Measurements from ENCODE around the gene GPSM1. TPM values are rescaled to one million over a fixed set of nuclear protein-coding genes. Genes with fewer than 3 reads are reported as not detected.

The GPSM1 gene
- total and polyA plus RNA-seq, 7 experiments from 2014 or later = 0.87 to 11.5 (median 8.4) TPM

GRCh38 chr9:136308702-136309053 is 18.7 kb upstream of the GPSM1 start:
- no peaks in the 10 kb centered on the region for H3K27me3 Mint-ChIP-seq
- CTCF ChIA-PET = no interaction called here
- no peaks in the 10 kb centered on the region for H3K9me3 Mint-ChIP-seq
- Histone ChIP-seq H3K9me3 (ENCODE audit: control insufficient read depth in 2 of 3, low read length in 3 of 3) (no peaks in the 10 kb centered on the region), H3K4me1 (ENCODE audit: control insufficient read depth in 2 of 2, insufficient read depth in 2 of 2, low read length in 2 of 2) (no peaks in the 10 kb centered on the region), H3K36me3 (ENCODE audit: control insufficient read depth in 2 of 3, insufficient read depth in 3 of 3, low read length in 3 of 3) (no peaks in the 10 kb centered on the region), H3K4me3 (ENCODE audit: low read length) (no peak overlapping the region), H3K27me3 (ENCODE audit: control insufficient read depth in 2 of 2, insufficient read depth in 2 of 2, low read length in 2 of 2) (no peaks in the 10 kb centered on the region), H3K27ac (ENCODE audit: low read depth, low read length) (no peak overlapping the region)
- ATAC-seq (no peak), DNase-seq (no peak)
- peaks cover 0 to 5% (median 0%) of the 10 kb centered on the region in 7 donors for H3K4me1 Mint-ChIP-seq
- no peak overlapping the region for H3K27ac Mint-ChIP-seq
- intact Hi-C loops (cut with micrococcal nuclease) = no loop called here
- POLR2A ChIA-PET = no interaction called here
- H3K36me3 Mint-ChIP-seq = no peaks in the 10 kb centered on the region
- H3K4me3 Mint-ChIP-seq = no peak overlapping the region

- Mint-ChIP-seq H3K4me1 (peaks cover 0 to 5% (median 0%) of the 10 kb centered on the region in 7 donors), H3K27ac (no peak overlapping the region), H3K4me3 (no peak overlapping the region), H3K9me3 (no peaks in the 10 kb centered on the region), H3K27me3 (no peaks in the 10 kb centered on the region), H3K36me3 (no peaks in the 10 kb centered on the region)
- Histone ChIP-seq H3K27me3 (ENCODE audit: control insufficient read depth in 2 of 2, insufficient read depth in 2 of 2, low read length in 2 of 2) (no peaks in the 10 kb centered on the region), H3K9me3 (ENCODE audit: control insufficient read depth in 2 of 3, low read length in 3 of 3) (no peaks in the 10 kb centered on the region), H3K4me3 (ENCODE audit: low read length) (no peak overlapping the region), H3K27ac (ENCODE audit: low read depth, low read length) (no peak overlapping the region), H3K36me3 (ENCODE audit: control insufficient read depth in 2 of 3, insufficient read depth in 3 of 3, low read length in 3 of 3) (no peaks in the 10 kb centered on the region), H3K4me1 (ENCODE audit: control insufficient read depth in 2 of 2, insufficient read depth in 2 of 2, low read length in 2 of 2) (no peaks in the 10 kb centered on the region)
- POLR2A ChIA-PET = no interaction called here
- CTCF ChIA-PET = no interaction called here
- DNase-seq (no peak), ATAC-seq (peak; percentile 10)
- intact Hi-C loops (cut with micrococcal nuclease) = no loop called here
Measured at GRCh38 chr9:136309101-136309801, 18.1 kb upstream of the GPSM1 start.

- no peaks in the 10 kb centered on the region for H3K4me1 ChIP-seq (ENCODE audit: control insufficient read depth in 2 of 2, insufficient read depth in 2 of 2, low read length in 2 of 2)
- Mint-ChIP-seq H3K4me1 (peaks cover 0 to 5% (median 0%) of the 10 kb centered on the region in 7 donors), H3K36me3 (no peaks in the 10 kb centered on the region), H3K27ac (no peak overlapping the region), H3K9me3 (peaks cover 0 to 5% (median 0%) of the 10 kb centered on the region in 11 donors), H3K4me3 (no peak overlapping the region), H3K27me3 (no peaks in the 10 kb centered on the region)
- H3K4me3 ChIP-seq (ENCODE audit: low read length) = no peak overlapping the region
- H3K27ac ChIP-seq (ENCODE audit: low read depth, low read length) = no peak overlapping the region
- DNase-seq (no peak), ATAC-seq (no peak)
- no peaks in the 10 kb centered on the region for H3K27me3 ChIP-seq (ENCODE audit: control insufficient read depth in 2 of 2, insufficient read depth in 2 of 2, low read length in 2 of 2)
- H3K9me3 ChIP-seq (ENCODE audit: control insufficient read depth in 2 of 3, low read length in 3 of 3) = no peaks in the 10 kb centered on the region
- intact Hi-C loops (cut with micrococcal nuclease) = loop anchor here in 1 of 2 donors (5.0 kb wide), 1 partner anchor 322 kb away; no protein-coding TSS in a partner anchor
- ChIA-PET POLR2A (no interaction called here), CTCF (no interaction called here)
- H3K36me3 ChIP-seq (ENCODE audit: control insufficient read depth in 2 of 3, insufficient read depth in 3 of 3, low read length in 3 of 3) = no peaks in the 10 kb centered on the region
Measured at GRCh38 chr9:136309806-136310220, 17.5 kb upstream of the GPSM1 start.

DNA sequence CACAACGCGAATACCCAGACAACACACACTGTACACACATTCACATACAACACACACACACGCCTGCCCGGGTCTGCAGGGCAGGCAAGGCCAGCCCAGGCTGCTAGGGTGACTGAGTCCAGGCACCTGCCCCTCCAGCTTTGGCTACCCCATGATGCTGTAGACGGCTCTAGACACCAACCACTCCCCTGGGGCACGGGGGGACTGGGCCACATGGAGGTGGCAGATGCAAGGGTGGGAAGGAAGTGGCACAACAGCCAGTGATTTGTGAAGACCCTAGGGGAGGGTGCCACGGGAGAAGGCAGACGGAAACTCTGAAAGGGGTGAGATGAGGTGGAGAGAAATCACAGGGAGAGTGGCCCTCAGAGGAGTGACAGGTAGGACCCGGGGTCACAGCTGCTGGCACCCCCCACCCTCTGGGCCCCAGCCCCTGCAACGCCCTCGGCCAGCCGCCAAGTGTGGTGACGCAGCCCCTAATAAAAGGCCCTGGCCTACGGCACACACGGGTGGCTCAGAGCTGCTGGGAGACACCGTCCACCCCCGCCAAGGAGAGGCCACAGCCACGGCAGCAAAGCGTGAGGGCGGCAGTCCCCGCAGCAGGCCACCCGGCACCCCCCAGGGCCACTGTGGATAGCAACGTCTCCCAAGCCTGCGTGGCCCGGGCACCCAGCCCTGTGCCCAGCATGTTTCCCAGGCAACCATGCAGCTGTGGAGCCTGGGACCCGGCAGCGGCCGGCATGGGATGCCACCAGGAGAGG is 16.9 kb upstream of the GPSM1 start:
- peaks cover 0 to 10% (median 0%) of the 10 kb centered on the region in 11 donors for H3K9me3 Mint-ChIP-seq
- peaks cover 0 to 5% (median 0%) of the 10 kb centered on the region in 7 donors for H3K4me1 Mint-ChIP-seq
- no peak overlapping the region for H3K4me3 ChIP-seq (ENCODE audit: low read length)
- ChIA-PET CTCF (no interaction called here), POLR2A (no interaction called here)
- ATAC-seq (no peak), DNase-seq (no peak)
- H3K27ac Mint-ChIP-seq = no peak overlapping the region
- no peaks in the 10 kb centered on the region for H3K27me3 ChIP-seq (ENCODE audit: control insufficient read depth in 2 of 2, insufficient read depth in 2 of 2, low read length in 2 of 2)
- H3K36me3 ChIP-seq (ENCODE audit: control insufficient read depth in 2 of 3, insufficient read depth in 3 of 3, low read length in 3 of 3) = no peaks in the 10 kb centered on the region
- H3K9me3 ChIP-seq (ENCODE audit: control insufficient read depth in 2 of 3, low read length in 3 of 3) = no peaks in the 10 kb centered on the region
- H3K4me3 Mint-ChIP-seq = no peak overlapping the region
- intact Hi-C loops (cut with micrococcal nuclease) = loop anchor here in 1 of 2 donors (5.0 kb wide), 1 partner anchor 322 kb away; no protein-coding TSS in a partner anchor
- no peaks in the 10 kb centered on the region for H3K27me3 Mint-ChIP-seq
- no peak overlapping the region for H3K27ac ChIP-seq (ENCODE audit: low read depth, low read length)
- H3K4me1 ChIP-seq (ENCODE audit: control insufficient read depth in 2 of 2, insufficient read depth in 2 of 2, low read length in 2 of 2) = no peaks in the 10 kb centered on the region
- no peaks in the 10 kb centered on the region for H3K36me3 Mint-ChIP-seq

- H3K4me3 Mint-ChIP-seq = no peak overlapping the region
- no peaks in the 10 kb centered on the region for H3K36me3 ChIP-seq (ENCODE audit: control insufficient read depth in 2 of 3, insufficient read depth in 3 of 3, low read length in 3 of 3)
- no peaks in the 10 kb centered on the region for H3K9me3 ChIP-seq (ENCODE audit: control insufficient read depth in 2 of 3, low read length in 3 of 3)
- H3K27ac ChIP-seq (ENCODE audit: low read depth, low read length) = no peak overlapping the region
- no peaks in the 10 kb centered on the region for H3K4me1 ChIP-seq (ENCODE audit: control insufficient read depth in 2 of 2, insufficient read depth in 2 of 2, low read length in 2 of 2)
- intact Hi-C loops (cut with micrococcal nuclease) = loop anchor here (1.0 to 5.0 kb wide), 4 partner anchors 52 to 321 kb away; partner anchors contain the start of genes DNLZ (in 2 of the 2) and SNAPC4 (in 2 of the 2)
- ATAC-seq (no peak), DNase-seq (no peak)
- H3K9me3 Mint-ChIP-seq = peaks cover 0 to 17% (median 0%) of the 10 kb centered on the region in 11 donors
- no peaks in the 10 kb centered on the region for H3K27me3 ChIP-seq (ENCODE audit: control insufficient read depth in 2 of 2, insufficient read depth in 2 of 2, low read length in 2 of 2)
- H3K36me3 Mint-ChIP-seq = peaks cover 0 to under 1% (median 0%) of the 10 kb centered on the region in 5 donors
- no peak overlapping the region for H3K27ac Mint-ChIP-seq
- H3K4me1 Mint-ChIP-seq = peaks cover 0 to 3% (median 0%) of the 10 kb centered on the region in 7 donors
- no peak overlapping the region for H3K4me3 ChIP-seq (ENCODE audit: low read length)
- CTCF ChIA-PET = interaction anchor here (0.7 to 1.4 kb wide), 2 partner anchors 11 to 90 kb away, joined by 3 read pairs; no protein-coding TSS in a partner anchor
- POLR2A ChIA-PET = no interaction called here
- H3K27me3 Mint-ChIP-seq = no peaks in the 10 kb centered on the region
Measured at GRCh38 chr9:136311051-136312008, 16.0 kb upstream of the GPSM1 start.

DNA sequence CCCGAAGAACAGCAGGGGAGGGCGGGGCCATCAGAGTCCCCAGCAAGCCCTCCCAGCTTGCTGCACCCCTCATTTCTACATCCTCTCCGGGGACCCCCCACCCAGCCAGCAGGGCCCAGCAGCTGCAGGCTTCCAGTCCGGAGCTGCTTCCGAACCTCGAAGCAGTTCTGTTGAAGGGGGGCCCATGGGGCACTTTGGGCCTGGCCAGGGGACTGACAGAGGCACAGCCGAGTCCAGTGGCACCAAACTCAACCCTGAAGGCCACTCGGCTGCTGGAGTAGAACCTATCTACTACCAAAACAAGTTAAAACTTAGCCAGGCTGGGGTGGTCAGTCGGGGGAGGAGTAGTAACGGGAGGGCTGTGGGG is 15.3 kb upstream of the GPSM1 start:
- Histone ChIP-seq H3K27me3 (ENCODE audit: control insufficient read depth in 2 of 2, insufficient read depth in 2 of 2, low read length in 2 of 2) (no peaks in the 10 kb centered on the region), H3K4me3 (ENCODE audit: low read length) (no peak overlapping the region), H3K4me1 (ENCODE audit: control insufficient read depth in 2 of 2, insufficient read depth in 2 of 2, low read length in 2 of 2) (peaks cover 0 to 3% of the 10 kb centered on the region in 2 donors), H3K36me3 (ENCODE audit: control insufficient read depth in 2 of 3, insufficient read depth in 3 of 3, low read length in 3 of 3) (no peaks in the 10 kb centered on the region), H3K9me3 (ENCODE audit: control insufficient read depth in 2 of 3, low read length in 3 of 3) (no peaks in the 10 kb centered on the region), H3K27ac (ENCODE audit: low read depth, low read length) (no peak overlapping the region)
- intact Hi-C loops (cut with micrococcal nuclease) = loop anchor here (1.0 to 5.0 kb wide), 4 partner anchors 51 to 320 kb away; partner anchors contain the start of genes DNLZ (in 2 of the 2) and SNAPC4 (in 2 of the 2)
- Mint-ChIP-seq H3K9me3 (peaks cover 0 to 19% (median 0%) of the 10 kb centered on the region in 11 donors), H3K36me3 (peaks cover 0 to 1% (median 0%) of the 10 kb centered on the region in 5 donors), H3K4me3 (no peak overlapping the region), H3K4me1 (no peaks in the 10 kb centered on the region), H3K27me3 (no peaks in the 10 kb centered on the region), H3K27ac (no peak overlapping the region)
- ChIA-PET CTCF (interaction anchor here (0.7 to 1.4 kb wide), 2 partner anchors 12 to 89 kb away, joined by 3 read pairs; no protein-coding TSS in a partner anchor), POLR2A (no interaction called here)
- ATAC-seq (no peak), DNase-seq (no peak)
